DMS153 (cell line): ENCODE data around the gene MYH16.
"Not testable (repeated sequence)": the region's sequence is repeated elsewhere in the genome, so short reads cannot be mapped to it uniquely, and the experiment has no call there.

Experiments
- DNase-seq: peaks from one replicate; lab custom pipeline; 2025; lab: John Stamatoyannopoulos, UW

Gene MYH16

DNA sequence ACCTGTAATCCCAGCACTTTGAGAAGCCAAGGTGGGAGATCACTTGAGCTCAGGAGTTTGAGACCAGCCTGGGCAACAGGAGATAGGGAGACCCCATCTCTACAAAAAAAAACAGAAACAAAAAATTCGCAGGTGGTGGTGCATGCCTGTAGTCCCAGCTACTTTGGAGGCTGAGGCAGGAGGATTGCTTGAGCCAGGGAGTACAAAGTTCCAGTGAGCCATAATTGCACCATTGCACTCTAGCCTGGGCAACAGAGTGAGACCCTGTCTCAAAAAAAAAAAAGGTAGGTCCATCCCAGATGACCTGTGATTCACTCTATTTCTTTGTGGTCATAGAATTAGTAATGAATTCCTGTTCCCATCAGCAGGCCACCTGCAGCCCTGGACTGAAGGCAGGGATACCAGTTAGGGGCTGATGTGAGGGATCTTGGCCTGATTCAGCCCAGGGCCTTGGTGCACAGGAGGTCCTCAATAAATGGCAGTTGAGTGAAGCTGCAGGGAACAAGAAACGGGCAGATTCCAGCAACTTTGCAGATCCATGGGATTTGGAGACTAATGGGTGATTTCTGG lies at the start of gene MYH16:
TSS of gene MYH16 (plus strand) at position 364 of the 570 bp plus-strand sequence.
- no peak for DNase-seq

DNA sequence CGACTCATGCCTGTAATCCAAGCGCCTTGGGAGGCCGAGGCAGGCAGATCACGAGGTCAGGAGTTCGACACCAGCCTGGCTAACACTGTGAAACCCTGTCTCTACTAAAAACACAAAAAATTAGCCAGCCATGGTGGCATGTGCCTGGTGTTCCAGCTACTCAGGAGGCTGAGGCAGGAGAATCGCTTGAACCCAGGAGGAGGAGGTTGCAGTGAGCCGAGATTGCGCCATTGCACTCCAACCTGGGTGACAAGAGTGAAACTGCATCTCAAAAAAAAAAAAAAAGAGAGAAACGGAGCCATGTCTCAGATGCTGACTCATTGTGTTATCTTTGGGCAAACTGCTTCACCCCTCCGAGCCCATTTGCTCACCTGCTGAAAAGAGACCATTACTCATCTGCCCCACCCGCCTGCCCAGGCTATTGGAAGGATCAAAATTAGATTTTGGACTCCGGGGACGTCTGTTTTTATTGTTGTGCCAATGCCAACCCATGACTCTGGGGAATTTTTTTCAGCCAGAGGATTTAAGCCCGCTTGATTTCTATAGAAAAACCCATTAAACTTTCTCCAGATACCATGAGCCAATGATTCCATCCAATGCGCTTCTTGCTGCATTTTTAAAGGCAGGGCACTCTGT lies 48.3 kb upstream of the MYH16 start:
- DNase-seq = peak; percentile 30

- no peak for DNase-seq
Observed at GRCh38 chr7:99224899-99225265, 47.8 kb upstream of the MYH16 start.

DNA sequence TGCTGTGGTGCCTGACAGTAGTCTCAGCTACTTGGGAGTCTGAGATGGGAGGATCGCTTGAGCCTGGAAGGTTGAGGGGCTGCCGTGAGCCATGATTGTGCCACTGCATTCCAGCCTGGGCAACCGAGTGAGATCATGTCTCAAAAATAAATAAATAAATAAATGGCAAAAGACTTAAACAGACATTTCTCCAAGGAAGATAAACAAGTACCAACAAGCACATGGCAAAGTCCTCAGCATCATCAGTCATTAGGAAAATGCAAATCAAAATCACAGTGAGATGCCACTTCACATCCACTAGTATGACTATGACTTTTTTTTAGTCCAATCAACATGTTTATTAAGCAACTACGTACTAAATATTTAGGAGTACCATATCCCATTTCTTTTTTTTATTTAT lies 43.4 kb upstream of the MYH16 start:
- no peak for DNase-seq

- no peak for DNase-seq
Observed at GRCh38 chr7:99232082-99232770, 40.4 kb upstream of the MYH16 start.

- not testable (repeated sequence) for DNase-seq
Observed at GRCh38 chr7:99232955-99233354, 39.7 kb upstream of the MYH16 start.

DNA sequence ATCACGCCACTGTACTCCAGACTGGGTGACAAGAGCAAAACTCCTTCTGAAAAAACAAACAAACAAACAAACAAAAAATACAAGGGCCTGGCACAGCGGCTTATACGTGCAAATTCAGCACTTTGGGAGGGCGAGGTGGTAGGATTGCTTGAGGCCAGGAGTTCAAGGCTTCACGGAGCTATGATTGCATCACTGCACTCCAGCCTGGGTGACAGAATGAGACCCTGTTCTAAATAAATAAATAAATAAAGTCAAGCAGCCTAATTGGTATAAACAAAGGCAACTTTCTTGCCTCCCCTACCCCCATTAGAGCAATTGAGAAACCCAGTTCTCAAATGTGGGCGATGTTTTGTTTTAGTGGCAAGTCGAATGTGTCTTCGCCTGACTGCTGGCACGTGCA lies 38.5 kb upstream of the MYH16 start:
- no peak for DNase-seq

DNA sequence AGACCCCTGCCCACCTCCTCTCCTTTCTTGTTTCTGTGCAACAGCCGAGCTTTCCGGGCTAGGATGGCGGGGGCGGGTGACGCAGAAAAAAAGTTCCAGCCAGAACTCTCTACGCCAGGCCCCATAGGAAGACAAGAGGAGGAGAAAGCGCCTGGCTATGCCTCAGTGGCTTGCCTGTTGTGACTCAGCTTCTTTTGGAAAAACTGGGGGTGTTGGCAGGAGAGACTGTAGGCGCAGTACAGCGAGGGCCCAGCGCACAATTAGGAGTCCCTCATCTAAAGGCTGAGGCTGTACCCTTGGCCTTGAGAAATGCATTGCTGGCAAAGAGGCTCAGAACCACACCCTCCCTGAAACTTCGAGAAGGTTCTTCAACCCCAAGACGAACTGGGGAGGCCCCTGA lies 36.7 kb upstream of the MYH16 start:
- DNase-seq = no peak

GRCh38 chr7:99237876-99238275 lies 34.8 kb upstream of the MYH16 start:
- not testable (repeated sequence) for DNase-seq

DNA sequence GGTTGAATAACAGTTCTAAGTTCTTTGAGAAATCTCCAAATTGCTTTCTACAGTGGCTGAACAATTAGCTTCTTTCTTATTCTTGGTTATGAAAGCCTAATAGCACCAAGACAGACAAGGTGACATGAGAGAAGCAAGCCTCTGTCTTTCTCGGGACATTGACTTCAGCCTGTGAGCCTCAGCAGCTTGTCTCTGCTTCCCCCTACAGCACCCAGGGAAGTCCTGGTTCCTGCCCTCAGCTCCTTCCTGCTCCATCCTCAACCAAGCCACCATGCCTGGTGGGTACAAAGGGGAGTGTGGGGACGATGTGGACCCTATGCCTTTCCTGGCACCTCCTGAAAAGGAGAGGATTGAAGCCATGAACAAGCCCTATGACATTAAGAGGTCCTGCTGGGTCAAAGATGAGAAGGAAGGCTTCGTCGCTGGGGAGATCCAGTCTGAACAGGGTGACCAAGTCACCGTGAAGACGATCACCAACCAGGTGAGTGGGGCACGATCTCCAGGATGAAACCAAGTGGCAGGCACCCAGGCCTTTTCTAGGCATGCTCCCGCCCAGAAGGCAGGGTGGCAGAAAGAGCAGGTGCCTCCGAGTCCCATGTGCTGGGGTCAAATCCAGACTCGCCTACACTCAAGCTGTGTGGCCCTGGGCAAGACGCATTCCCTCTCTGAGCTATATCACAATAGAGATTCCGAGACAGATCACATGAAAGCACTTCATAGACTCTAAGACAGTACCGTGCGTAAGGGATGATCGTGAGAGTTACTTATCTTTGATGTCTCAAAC lies 33.9 kb upstream of the MYH16 start:
- DNase-seq = no peak

DNA sequence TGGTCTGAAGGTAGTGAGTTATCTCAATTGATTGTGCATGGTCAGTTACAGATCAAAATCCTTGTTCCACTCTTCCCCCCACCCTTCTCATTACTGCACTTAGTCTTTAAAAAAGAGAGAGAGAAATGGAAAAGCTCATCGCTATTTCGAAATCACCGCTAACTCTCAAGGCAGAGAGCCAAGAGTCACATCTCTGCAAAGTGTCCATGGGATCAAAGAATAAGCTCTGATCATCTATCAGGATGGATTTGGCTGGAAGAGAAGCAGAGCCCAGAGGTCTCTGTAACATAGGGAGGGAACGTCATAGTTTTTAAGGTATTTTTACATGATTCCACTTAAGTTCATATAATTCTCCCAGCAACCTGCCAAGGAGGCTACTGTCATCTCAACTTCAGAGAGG lies 30.0 kb upstream of the MYH16 start:
- no peak for DNase-seq

DNA sequence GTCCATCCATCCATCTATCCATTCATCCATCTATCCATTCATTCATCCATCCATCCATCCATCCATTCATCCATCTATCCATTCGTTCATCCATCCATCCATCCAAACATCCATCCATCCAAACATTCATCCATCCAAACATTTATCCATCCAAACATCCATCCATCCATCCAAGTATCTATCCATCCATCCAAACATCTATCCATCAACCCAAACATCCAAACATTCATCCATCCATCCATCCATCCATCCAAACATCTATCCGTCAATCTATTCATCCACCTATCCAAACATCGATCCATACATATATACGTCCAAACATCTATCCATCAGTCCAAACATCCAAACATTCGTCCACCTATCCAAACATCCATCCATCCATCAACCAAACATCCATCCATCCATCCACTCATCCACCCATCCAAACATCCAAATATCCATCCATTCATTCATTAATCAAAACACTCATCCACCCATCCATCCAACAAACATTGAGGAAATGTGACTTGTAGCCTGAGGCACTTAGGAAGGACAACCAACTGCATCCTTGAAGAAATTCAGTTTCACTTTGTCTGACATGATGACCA lies 28.8 kb upstream of the MYH16 start:
- DNase-seq = no peak

DNA sequence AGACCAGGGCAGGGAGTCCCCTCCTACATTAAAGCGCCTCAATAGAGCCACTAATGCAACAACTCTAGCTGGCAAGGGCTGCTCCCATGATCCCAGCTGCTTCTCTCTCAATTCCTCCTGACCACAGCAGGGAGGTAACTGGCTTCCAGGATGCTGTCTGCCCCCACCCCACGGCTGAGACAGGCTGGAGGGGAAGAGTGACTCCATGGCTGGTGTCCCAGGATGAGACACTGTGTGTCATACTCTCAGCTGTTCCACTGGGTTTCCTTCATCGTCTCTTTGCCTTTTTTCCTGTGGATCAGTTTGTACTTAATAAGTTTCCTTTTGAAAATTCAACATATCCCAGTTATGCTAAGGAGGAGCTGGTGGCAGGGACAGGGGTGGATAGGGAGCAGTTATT lies 27.7 kb upstream of the MYH16 start:
- no peak for DNase-seq

GRCh38 chr7:99248391-99249095 lies 24.1 kb upstream of the MYH16 start:
- no peak for DNase-seq

- no peak for DNase-seq
Observed at GRCh38 chr7:99249985-99250575, 22.6 kb upstream of the MYH16 start.

GRCh38 chr7:99252166-99252895 lies 20.3 kb upstream of the MYH16 start:
- peak; percentile 21 for DNase-seq

- DNase-seq = no peak
Observed at GRCh38 chr7:99253369-99253768, 19.3 kb upstream of the MYH16 start.

DNA sequence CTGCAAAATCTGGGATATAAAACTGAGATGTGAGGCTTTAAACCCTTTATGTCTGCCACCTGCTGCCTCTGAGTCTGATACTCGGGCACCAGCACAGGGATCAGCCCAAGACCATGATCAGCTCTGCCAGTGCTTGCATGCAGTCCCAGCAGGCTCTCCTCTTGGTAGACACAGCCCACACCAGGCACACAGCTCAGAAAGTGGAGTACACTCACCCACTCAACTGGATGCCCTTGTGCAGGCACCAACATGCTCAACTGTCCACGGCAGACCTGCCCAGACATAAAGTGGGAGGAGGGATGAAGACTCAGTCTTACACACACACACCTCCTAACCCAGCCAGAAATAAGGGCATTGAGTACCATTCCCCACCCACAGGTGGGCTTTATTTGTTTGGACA lies 18.2 kb upstream of the MYH16 start:
- DNase-seq = no peak

- DNase-seq = no peak
Observed at GRCh38 chr7:99255463-99255862, 17.2 kb upstream of the MYH16 start.

GRCh38 chr7:99257065-99257464 lies 15.6 kb upstream of the MYH16 start:
- no peak for DNase-seq

DNA sequence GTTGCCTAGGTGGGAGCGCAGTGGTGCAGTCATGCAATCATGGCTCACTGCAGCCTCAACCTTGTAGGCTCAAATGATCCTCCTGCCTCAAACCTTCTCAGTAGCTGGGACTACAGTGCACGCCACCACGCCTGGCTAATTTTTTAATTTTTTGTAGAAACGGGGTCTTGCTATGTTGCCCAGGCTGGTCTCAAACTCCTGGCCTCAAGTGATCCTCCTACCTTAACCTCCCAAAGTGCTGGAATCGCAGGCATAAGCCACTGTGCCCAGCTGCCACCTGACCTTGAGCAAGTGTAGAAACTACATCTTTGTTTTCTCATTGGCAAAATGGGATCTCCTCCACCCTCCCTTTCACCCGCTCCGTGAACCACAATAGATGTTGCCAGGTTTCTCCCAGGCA lies 15.0 kb upstream of the MYH16 start:
- DNase-seq = no peak
